HepG2 (cell line): ENCODE measurements around the gene PCSK2. TPM values are rescaled to one million over a fixed set of nuclear protein-coding genes. Genes with fewer than 3 reads are reported as not detected.

Source experiments
- CREM ChIP-seq, 2 experiments: sonication (generic) in 1 of 2; formaldehyde crosslinking in 1 of 2; IDR thresholded peaks; 2 replicates each; pipeline versions ENCODE4 v1.4.0 to v1.6.1; 2016 to 2020; ENCODE audit warnings: antibody characterized with exemption in 1 of 2, mild to moderate bottlenecking in 1 of 2, missing genetic modification reagents in 1 of 2
- CTCF ChIP-seq: sonication (generic); formaldehyde crosslinking; IDR thresholded peaks from 2 replicates; pipeline ENCODE4 v1.5.0; 2020; ENCODE audit warnings: mild to moderate bottlenecking, missing genetic modification reagents, moderate library complexity
- ISL2 ChIP-seq: sonication (generic); formaldehyde crosslinking; IDR thresholded peaks from 2 replicates; pipeline ENCODE4 v1.5.0; 2020; ENCODE audit warnings: missing genetic modification reagents
- TBX3 ChIP-seq: fragments of 450-650 bp; IDR thresholded peaks from 2 replicates; pipeline ENCODE4 v1.6.1; 2017; ENCODE audit warnings: antibody characterized with exemption, mild to moderate bottlenecking, inconsistent platforms, borderline replicate concordance
- ZC3H13 ChIP-seq: sonication (generic); formaldehyde crosslinking; IDR thresholded peaks from 2 replicates; pipeline ENCODE4 v1.8.1; 2023; ENCODE audit warnings: mild to moderate bottlenecking, missing genetic modification reagents, moderate library complexity
- ZFP36 ChIP-seq: fragments of 150-350 bp; IDR thresholded peaks from 2 replicates; pipeline ENCODE4 v1.6.1; 2018; ENCODE audit warnings: borderline replicate concordance, low read length, low read depth; ENCODE audit not compliant: partially characterized antibody
- ZGPAT ChIP-seq: IDR thresholded peaks from 2 replicates; pipeline ENCODE4 v1.6.1; 2016; ENCODE audit warnings: mild to moderate bottlenecking
- ZNF292 ChIP-seq: sonication (generic); formaldehyde crosslinking; IDR thresholded peaks from 2 replicates; pipeline ENCODE4 v1.8.1; 2022; ENCODE audit warnings: mild to moderate bottlenecking, low read depth, missing genetic modification reagents, borderline replicate concordance
- ZNF512 ChIP-seq: sonication (generic); formaldehyde crosslinking; IDR thresholded peaks from 2 replicates; pipeline ENCODE4 v1.4.0; 2020; ENCODE audit warnings: mild to moderate bottlenecking, missing genetic modification reagents
- polyA plus RNA-seq, 8 experiments: library from polyadenylated mRNA; depleted of rRNA in 3 of 8; stranded (reverse) in 7 of 8; unstranded in 1 of 8; fragments of >200 nt; fragmentation: Illumina TruSeq in 4 of 8; extraction: Trizol in 4 of 8; gene quantifications; 2 replicates each; pipeline versions ENCODE4 v1.2.1 to v1.2.3, GENCODE V29; 2011 to 2016; ENCODE audit warnings: low read depth in 4 of 8, missing spikeins in 1 of 8, mixed read lengths in 1 of 8; ENCODE audit not compliant: insufficient read depth in 1 of 8
- total RNA-seq, 5 experiments: library from RNA; depleted of rRNA; stranded (reverse); fragments of >200 nt; fragmentation: Illumina TruSeq; extraction: Trizol; gene quantifications; 2 replicates each; pipeline ENCODE4 v1.2.3, GENCODE V29; 2016; ENCODE audit warnings: low read depth in 1 of 5
- TF ChIP-seq, protein P1 (sequence below): sonication (generic); formaldehyde crosslinking; IDR thresholded peaks from 2 replicates; pipeline ENCODE4 v1.4.0; 2020; ENCODE audit warnings: missing genetic modification reagents
- TF ChIP-seq, protein P2 (sequence below): sonication (generic); formaldehyde crosslinking; IDR thresholded peaks from 2 replicates; pipeline ENCODE4 v1.4.0; 2020; ENCODE audit warnings: missing genetic modification reagents, mild to moderate bottlenecking, borderline replicate concordance

The PCSK2 gene
- total and polyA plus RNA-seq, 2 of the 13 experiments (the other 11 are each of a cell fraction or from before 2014, with no cell fraction given): not detected

- TF ChIP-seq ZGPAT (CRISPR knock-in tag) (no peak), ZNF292 (CRISPR knock-in tag) (no peak), ZC3H13 (CRISPR knock-in tag) (no peak), ZFP36 (no peak), TBX3 (no peak), CTCF (CRISPR knock-in tag) (no peak), ISL2 (CRISPR knock-in tag) (no peak), CREM (IDR thresholded peaks at IDR 0.05) (0 out of 2 replicates have a peak, but pooled peaks have one; percentile 25), CREM (CRISPR knock-in tag; IDR thresholded peaks at IDR 0.05) (no peak), ZNF512 (0 out of 2 replicates have a peak, but pooled peaks have one; percentile 15)
- TF ChIP-seq, protein P1, sequence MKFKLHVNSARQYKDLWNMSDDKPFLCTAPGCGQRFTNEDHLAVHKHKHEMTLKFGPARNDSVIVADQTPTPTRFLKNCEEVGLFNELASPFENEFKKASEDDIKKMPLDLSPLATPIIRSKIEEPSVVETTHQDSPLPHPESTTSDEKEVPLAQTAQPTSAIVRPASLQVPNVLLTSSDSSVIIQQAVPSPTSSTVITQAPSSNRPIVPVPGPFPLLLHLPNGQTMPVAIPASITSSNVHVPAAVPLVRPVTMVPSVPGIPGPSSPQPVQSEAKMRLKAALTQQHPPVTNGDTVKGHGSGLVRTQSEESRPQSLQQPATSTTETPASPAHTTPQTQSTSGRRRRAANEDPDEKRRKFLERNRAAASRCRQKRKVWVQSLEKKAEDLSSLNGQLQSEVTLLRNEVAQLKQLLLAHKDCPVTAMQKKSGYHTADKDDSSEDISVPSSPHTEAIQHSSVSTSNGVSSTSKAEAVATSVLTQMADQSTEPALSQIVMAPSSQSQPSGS (CRISPR knock-in tag): no peak
- TF ChIP-seq, protein P2, sequence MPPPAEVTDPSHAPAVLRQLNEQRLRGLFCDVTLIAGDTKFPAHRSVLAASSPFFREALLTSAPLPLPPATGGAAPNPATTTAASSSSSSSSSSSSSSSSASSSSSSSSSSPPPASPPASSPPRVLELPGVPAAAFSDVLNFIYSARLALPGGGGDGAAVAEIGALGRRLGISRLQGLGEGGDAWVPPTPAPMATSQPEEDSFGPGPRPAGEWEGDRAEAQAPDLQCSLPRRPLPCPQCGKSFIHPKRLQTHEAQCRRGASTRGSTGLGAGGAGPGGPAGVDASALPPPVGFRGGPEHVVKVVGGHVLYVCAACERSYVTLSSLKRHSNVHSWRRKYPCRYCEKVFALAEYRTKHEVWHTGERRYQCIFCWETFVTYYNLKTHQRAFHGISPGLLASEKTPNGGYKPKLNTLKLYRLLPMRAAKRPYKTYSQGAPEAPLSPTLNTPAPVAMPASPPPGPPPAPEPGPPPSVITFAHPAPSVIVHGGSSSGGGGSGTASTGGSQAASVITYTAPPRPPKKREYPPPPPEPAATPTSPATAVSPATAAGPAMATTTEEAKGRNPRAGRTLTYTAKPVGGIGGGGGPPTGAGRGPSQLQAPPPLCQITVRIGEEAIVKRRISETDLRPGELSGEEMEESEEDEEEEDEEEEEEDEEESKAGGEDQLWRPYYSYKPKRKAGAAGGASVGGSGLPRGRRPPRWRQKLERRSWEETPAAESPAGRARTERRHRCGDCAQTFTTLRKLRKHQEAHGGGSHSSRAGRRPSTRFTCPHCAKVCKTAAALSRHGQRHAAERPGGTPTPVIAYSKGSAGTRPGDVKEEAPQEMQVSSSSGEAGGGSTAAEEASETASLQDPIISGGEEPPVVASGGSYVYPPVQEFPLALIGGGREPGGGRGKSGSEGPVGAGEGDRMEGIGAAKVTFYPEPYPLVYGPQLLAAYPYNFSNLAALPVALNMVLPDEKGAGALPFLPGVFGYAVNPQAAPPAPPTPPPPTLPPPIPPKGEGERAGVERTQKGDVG (CRISPR knock-in tag): no peak
These were observed 304.8 kb downstream of the PCSK2 start (continued) for GRCh38 chr20:17531665-17532025.
